Activated CD8-positive, alpha-beta memory T cell treated with anti-CD3 and anti-CD28 coated beads for 48 hours (primary cell): ENCODE data around the gene CYB561D1.
"Not testable (repeated sequence)": the region's sequence is repeated elsewhere in the genome, so short reads cannot be mapped to it uniquely, and the experiment has no call there.

Experiments
- DNase-seq, 3 experiments: peaks; one replicate each; pipeline ENCODE4 v3.0.0-alpha.2; 2020; ENCODE audit warnings: low read depth in 2 of 3, low spot score in 2 of 3

The CYB561D1 gene, protein sequence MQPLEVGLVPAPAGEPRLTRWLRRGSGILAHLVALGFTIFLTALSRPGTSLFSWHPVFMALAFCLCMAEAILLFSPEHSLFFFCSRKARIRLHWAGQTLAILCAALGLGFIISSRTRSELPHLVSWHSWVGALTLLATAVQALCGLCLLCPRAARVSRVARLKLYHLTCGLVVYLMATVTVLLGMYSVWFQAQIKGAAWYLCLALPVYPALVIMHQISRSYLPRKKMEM

GRCh38 chr1:109493805-109494539 is at the start of gene CYB561D1:
CYB561D1 (plus strand) TSS chr1:109494094; CDS start chr1:109494140, 46 bp downstream.
- peak; percentile 80 to 89 (median 81) for DNase-seq

- DNase-seq: no peak
Observed at GRCh38 chr1:109444346-109444745, 49.5 kb upstream of the CYB561D1 start.

- DNase-seq: not testable (repeated sequence)
Observed at GRCh38 chr1:109445949-109446695, 47.8 kb upstream of the CYB561D1 start.

DNA sequence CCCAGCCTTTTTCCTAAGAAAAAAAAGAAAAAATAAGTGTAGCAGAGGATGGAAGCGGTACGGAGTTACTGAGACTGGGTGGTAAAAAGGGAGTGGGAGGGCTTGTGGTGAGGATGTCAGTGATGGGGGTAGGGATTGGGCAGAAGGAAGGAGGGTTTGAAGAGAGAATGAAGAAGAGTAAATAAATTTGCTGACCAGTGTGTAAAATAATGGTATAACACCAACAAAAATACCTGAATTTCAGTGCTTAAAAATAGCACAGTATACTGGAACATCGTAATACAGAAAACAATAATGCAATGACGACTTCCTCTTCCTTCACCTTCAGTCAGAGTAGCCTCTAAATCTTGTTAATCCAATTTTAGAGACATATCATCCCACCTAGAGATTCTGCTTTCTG is 46.4 kb upstream of the CYB561D1 start:
- DNase-seq: no peak

DNA sequence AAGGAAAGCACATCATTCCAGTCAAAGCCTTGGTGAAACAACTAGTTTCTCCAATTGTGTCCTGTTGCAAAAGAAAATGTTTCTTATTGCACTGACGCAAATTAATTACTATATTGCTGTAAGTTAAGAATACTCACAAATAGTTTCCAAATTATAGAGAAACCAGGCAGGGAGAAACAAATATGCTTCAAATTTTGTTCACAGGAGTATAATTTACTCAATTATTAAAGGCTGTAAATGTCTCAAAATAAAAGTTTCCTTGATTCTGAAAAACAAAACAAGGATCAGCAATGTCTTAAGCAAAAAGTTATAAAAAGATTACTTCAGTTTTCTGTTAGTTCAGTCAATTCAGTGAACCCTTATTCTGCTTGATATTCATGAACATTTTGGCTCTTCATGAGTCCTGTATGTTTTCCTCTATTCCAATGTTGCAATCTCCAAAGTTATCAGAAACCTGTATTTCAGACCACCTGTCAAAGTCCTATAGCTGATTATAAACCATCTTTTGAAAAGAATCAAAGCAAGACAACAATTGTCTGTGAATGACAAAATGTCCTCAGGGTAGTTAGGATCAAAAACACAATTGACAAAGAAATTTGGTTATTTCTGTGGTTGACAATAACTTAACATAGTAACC is 39.3 kb upstream of the CYB561D1 start:
- DNase-seq: no peak

DNA sequence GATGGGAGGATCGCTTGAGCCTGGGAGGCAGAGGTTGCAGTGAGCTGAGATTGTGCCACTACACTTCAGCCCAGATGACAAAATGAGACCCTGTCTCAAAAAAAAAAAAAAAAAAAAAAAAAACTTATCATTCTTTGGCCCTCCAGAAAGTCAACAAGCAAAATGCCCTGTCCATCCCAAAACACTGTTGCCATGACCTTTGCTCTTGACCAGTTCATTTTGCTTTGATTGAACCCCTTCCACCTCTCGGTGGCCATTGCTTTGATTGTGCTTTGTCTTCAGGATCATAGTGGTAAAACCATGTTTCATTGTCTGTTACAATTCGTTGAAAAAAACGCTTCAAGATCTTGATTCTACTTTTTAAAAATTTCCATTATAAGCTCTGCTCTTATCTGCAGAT is 36.1 kb upstream of the CYB561D1 start:
- no peak for DNase-seq

- no peak for DNase-seq
Observed at GRCh38 chr1:109466125-109466451, 27.8 kb upstream of the CYB561D1 start.

GRCh38 chr1:109466452-109467300 is 27.2 kb upstream of the CYB561D1 start, which contains the start of gene SYPL2:
SYPL2 (plus strand) TSS chr1:109466546; CDS start chr1:109466844, 298 bp downstream.
- no peak for DNase-seq

- no peak for DNase-seq
Observed at GRCh38 chr1:109467301-109467777, 26.6 kb upstream of the CYB561D1 start.

DNA sequence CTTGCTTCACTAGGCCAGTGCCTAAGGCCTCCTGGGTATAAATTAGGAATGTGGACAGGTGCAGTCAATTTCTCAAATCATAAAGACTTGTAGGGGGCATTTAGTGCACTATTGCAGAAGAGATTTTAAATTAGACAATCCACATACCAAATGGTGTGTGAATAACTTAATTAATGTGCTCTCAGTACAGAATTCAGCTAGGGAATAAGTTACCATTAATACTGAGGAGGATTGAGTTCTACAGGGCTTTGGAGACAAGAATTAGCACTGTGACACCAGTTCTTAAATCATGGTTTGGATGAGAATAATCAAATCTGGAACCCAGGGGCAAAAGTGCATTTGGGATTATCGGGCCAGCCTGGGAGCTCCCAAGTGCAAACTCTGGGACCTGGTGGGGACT is 25.8 kb upstream of the CYB561D1 start:
- no peak for DNase-seq

GRCh38 chr1:109468903-109469302 is 25.0 kb upstream of the CYB561D1 start:
- no peak for DNase-seq

DNA sequence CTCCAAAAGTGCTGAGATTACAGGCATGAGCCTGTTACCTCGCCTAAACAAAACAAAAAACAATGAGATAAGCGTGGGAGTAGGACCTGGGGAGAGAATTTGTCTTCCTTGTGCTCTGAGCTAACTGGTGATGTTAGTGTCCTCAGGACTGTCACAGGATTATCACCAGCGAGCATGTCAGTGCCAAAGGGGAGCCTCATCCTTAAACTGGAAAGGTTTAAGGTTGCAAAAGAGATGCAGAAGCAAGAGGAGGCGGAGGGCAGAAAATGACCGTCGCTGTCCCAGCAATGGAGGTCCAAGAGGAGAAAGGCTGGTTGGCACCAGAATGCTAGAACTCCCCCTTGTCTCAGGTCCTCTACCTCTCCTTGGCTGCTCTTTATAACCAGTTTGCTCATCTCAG is 23.6 kb upstream of the CYB561D1 start:
- DNase-seq: no peak

GRCh38 chr1:109472779-109473178 is 21.1 kb upstream of the CYB561D1 start:
- no peak for DNase-seq

DNA sequence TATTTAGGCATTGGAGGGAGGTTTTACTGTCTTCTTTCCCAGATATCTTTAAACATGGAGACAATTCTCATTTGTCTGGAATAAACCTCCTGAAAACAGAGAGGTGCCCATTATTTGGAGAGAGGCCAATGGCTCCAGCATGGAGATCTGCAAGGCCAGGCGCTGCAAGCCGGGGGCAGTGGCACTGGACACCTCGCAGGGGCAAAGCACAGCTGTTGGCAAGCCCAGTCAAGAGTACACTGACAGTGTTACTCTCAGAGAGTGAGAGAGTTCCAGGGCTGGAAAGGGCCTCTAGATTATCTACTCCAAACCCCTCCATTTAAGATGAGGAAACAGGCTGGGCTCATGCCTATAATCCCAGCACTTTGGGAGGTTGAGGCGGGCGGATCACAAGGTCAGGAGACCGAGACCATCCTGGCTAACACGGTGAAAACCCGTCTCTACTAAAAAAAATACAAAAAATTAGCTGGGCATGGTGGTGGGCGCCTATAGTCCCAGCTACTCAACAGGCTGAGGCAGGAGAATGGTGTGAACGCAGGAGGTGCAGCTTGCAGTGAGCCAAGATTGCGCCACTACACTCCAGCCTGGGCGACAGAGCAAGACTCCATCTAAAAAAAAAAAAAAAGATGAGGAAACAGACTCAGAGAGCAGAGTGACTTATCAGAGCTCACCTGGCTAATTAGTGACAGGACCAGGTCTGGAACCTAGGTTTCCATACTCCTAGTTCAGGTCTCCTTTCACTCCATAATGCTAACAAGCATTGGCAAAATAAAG is 20.4 kb upstream of the CYB561D1 start:
- not testable (repeated sequence) for DNase-seq

- no peak for DNase-seq
Observed at GRCh38 chr1:109474697-109475096, 19.2 kb upstream of the CYB561D1 start.

DNA sequence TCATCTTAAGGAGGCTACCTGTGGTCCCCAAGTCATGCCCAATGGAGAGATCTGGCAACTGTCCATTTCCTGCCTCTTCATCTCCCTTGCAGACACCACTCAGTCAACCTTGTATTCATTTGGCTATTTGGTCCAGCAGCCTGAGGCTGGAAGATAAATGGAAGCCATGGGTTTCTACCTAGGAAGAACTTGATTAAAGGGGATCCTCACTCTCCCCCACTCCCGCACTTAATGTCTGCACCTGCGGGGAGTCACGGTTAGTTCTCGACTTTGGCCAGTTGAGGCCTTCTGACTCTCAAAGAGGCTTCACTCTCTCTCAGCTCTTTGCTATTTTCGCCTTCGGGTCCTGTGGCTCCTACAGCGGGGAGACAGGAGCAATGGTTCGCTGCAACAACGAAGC is 18.6 kb upstream of the CYB561D1 start:
- DNase-seq: no peak

GRCh38 chr1:109476825-109477224 is 17.1 kb upstream of the CYB561D1 start:
- DNase-seq: no peak

- DNase-seq: no peak
Observed at GRCh38 chr1:109477821-109478220, 16.1 kb upstream of the CYB561D1 start.

DNA sequence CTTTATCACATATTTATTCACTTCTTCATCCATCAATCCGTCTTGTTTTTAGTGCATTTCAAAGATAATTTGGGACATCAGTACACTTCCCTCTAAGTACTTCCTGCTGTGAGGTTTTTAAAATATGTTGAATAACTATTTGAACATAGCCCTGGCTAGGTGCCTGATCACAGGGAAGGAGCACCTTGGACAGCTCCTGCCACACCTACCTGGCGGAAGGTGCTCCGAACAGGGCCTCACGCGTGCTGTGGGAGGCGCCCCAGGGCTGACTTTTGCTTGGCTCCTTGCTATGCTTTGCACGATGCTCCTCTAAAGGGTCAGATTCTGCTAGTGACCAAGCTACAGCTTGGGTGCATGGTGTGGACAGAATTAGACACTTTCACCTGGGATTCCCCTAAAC is 15.1 kb upstream of the CYB561D1 start:
- no peak for DNase-seq

GRCh38 chr1:109479311-109479710 is 14.6 kb upstream of the CYB561D1 start:
- DNase-seq: no peak
